ENCODE measurements around the gene FMN1.

DNA sequence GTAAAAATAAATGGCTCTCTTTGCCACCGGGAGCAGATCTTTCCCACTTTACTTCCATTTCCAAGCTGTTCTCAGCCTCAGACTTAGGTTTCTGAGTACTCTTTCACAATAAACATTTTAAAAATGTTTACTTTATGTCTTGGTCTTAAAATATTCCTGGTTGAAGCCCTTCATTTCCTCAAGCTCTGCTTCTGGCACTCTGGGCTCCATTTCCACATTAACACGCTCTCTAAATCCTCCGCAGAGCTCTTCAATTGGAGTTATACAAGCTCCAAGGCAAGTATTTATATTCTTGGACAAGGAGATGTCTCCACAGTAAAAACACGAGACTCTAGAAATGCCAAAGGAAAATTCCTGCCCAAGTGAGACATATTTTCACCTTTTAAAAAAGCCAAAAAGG lies 307.4 kb downstream of the FMN1 start:
- TF ChIP-seq, protein P1, sequence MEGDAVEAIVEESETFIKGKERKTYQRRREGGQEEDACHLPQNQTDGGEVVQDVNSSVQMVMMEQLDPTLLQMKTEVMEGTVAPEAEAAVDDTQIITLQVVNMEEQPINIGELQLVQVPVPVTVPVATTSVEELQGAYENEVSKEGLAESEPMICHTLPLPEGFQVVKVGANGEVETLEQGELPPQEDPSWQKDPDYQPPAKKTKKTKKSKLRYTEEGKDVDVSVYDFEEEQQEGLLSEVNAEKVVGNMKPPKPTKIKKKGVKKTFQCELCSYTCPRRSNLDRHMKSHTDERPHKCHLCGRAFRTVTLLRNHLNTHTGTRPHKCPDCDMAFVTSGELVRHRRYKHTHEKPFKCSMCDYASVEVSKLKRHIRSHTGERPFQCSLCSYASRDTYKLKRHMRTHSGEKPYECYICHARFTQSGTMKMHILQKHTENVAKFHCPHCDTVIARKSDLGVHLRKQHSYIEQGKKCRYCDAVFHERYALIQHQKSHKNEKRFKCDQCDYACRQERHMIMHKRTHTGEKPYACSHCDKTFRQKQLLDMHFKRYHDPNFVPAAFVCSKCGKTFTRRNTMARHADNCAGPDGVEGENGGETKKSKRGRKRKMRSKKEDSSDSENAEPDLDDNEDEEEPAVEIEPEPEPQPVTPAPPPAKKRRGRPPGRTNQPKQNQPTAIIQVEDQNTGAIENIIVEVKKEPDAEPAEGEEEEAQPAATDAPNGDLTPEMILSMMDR (IDR thresholded peaks at IDR 0.05): no peak
- TF ChIP-seq POLR2AphosphoS5 (IDR thresholded peaks at IDR 0.05) (no peak), POLR2A (IDR thresholded peaks at IDR 0.05) (no peak), EP300 (IDR thresholded peaks at IDR 0.05) (peak in 1 of 4 donors; percentile 5)

Measured in upper lobe of left lung (tissue), 4 donors.